SKM-1 (cell line): ENCODE data around the gene KCTD12.

Source experiments
- DNase-seq: peaks from one replicate; lab custom pipeline; 2025; ENCODE audit not compliant: unreplicated experiment; lab: John Stamatoyannopoulos, UW

KCTD12 gene

DNA sequence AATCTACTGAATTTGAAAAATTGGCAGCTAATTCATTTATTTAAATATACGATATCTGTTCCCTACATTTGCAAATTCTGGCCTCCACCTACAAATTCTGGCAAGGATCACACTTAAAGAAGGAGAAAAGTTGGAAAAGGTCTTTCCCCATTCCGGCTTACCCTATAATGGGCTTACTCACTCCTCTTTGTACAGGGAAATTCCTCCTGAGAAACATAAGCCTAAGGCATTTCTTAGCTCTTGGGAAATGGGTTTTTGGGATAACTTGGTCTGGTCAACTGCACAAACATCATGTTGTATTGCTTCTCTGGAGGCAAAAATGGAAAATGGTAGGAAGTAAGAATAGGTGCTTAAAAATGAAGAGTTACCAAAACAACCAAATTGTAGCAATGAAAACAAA is 25.5 kb downstream of the KCTD12 start:
- DNase-seq: no peak

DNA sequence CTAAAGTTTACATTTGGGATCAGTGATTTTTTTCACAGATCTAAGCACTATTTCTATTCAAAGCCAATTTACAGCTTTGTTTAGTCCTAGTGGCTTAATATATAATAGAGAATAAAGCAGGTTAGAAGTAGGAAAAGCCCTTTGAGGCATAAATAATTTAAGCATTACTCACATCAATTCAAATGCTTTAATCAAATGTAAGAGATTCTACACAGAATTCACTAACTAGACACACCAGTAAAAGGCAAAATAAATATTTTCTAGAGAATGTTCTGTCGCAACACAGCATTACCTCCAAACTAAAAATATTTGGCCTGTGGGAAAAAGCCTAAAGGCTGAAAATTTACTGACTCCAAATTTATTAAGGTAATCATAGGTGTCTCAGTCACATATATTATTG is 31.3 kb downstream of the KCTD12 start:
- no peak for DNase-seq

DNA sequence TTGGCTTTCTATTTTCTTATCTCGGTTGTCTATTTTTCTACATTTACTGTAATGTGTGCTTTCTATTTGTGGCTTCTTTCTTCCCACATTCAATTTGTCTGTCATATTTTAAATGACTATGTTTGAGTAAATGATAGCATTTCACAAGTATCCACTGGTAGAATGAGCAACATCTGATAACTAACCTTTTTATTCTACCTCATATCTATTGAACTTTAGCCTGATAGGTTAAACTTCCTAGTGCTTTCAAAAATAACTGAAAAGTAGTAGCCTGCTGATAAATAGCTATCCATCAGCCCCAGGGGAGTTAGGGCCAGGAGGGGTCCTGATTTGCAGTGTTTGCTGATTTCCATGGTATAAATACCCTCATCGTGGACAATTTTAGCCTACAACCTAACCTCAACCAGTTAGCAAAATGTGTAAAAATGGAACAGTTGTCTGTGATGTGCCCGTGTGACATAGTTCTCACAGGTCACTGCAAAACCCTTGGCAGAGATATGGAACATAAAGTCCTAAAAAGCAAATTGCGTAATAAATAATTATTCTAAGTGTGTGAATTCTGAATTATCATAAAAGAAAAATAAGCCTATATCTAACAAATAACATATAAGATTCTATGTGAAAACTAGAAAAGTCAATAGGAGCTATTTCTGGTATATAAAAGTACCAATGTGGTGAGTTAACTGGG is 32.1 kb downstream of the KCTD12 start:
- DNase-seq: no peak

DNA sequence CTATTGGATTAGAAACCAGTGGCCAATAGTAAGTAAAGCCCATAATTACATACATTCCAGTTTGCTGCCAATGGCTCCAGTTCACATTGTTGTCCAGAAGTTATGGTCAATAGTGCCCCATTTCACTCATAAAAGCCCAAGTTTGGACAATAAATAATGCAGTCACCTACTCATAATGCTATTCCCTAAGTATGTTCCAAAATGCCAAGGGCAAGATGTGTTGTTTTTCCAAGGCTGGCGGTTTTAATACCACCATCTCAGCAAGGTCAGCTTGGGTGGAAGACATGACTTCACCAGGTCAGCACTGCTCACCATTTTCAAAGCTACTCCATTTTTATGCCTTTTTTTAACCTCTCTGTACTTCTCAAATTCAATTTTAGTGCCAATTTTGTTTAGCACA is 32.7 kb downstream of the KCTD12 start:
- DNase-seq: no peak

DNA sequence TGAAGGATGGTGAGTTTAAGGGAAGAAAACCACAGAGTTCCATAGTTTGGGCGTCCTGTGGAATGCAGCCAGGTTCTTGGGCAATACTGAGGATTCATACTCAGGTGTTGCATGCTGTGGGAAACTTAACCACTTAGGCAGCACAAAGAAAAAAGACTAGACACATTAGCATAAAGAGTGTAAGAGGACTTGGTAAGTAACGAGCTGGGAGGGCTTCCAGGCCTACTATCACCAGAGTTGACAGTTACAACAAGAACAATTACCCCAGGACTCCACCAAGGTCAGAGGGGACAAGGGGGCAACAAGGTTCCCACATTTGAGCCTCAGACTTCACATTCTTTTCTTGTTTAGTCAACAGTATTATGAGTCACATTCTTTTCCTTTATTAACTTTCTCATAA is 33.2 kb downstream of the KCTD12 start:
- no peak for DNase-seq

DNA sequence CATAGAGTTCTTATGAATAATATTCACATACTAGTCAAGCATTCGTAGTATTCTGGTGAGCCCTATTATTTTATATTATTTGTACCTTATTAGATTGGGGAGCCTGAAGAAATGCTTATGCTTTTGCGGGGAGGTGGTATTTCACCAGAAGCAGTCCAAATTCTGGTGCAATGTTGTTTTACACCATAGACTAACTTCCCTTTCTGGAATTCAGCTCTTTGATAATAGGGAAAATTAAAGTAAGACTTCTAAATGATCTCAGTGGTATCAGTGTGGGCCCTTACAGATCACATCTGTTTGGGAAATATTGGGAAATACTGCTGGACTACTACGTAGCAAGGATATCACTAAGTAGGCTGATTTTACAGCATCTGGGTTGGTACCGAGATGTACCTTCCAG is 34.2 kb downstream of the KCTD12 start:
- DNase-seq: no peak

DNA sequence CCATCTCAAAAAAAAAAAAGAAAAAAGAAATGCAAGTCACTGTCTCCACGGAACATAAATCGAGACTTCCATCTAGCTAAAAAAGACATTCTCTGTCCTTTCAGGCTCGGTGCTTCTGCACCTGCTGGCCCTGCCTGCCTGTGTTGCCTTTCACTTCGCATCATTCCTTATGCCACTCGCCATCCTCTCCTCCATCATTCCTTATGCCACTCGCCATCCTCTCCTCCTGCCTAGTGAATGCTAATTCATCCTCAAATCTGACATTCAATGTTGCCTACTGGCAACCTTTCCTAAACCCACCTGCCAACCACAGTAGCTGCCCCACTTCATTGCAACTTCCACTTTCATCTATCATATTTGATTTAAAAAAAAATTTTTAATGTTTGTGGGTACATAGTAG is 36.7 kb downstream of the KCTD12 start:
- DNase-seq: no peak

DNA sequence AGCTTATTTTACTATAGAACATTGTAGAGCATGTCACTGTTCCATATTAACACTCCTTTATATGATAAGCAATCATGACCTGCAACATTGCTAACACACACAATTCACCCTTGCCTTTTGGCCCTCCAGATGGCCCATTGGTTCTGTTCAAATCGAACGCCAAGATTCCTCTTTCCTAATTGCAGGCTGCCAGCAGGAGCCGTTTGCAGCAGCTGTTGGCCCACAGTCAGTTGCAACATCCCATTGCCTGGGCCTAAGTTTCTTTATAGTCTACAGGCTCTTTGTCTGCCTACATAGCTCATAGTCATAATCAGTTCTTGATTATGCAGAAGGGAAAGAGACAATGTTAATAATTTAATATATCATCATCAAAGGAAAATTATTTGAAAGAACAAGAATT is 37.6 kb downstream of the KCTD12 start:
- DNase-seq: peak; percentile 49

DNA sequence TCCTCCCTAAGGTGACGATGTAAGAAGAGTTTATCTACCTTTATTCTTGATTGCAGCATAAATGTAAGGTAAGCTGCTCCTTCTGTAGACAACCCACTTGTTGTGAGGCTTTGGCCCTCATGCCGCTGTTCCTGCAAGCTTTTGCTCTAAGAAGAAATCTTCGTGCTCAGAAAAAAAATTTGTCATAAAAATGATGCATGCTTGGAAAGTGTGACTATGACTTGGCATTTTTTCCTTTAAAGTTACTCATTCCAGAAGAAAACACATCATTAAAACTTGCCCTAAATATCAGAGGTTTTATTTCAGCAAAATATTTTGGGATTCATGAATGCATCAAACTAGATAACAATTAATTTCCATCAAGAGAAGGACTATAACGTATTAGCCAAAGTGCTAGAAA is 39.8 kb downstream of the KCTD12 start:
- no peak for DNase-seq

DNA sequence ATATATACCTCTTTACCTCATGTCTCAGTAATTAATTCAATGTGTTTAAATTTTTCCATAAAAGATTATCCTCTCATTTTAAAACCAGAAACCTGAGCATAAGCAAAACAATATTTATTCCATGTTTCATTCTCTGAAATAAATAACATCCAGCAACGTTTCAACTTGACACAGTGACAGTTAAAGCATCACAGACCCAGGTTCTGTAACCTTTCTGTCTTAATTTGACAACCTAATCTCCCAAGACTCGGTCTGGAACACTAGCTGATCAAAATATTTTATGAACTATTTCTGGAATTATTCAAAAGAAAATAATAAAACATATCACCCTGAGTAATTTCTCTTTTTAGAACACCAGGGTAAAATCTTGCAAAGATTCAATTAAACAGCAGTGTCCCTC is 40.3 kb downstream of the KCTD12 start:
- no peak for DNase-seq

DNA sequence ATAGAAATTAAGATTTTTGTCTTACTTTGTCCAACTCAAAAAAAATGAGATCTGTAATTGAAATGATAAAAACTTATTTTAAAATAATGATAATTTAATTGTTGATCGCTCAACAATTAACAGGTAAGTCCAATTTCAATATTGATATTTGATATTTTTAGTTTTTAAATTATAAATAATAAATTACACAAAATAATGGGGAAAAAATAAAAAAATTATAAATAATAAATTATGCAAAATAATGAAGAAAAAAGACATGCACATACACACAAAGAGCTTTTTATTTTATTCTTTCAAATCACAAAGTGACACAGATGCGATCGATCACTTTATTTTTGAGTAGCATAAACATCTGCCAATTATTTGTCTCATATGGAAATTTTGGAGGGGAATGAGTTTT is 40.8 kb downstream of the KCTD12 start:
- DNase-seq: no peak

DNA sequence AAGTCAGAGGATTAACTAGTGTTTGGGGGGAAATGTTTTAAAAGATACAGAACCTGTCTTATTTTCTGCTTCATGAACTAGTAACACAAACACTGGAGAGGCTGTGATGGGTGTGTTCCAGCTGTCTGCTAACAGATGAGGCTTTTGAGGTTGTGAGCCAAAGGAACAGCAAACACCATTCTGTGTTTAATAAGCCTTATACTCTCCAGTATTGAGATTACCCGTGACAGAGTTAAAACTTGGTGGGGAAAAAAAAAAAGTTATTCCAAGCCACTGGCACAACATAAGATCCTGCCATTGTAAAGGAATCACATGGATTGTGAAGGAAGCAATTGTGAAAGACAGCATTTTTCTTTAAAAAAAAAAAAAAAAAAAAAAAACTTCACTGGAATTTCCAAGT is 48.4 kb downstream of the KCTD12 start:
- DNase-seq: no peak

DNA sequence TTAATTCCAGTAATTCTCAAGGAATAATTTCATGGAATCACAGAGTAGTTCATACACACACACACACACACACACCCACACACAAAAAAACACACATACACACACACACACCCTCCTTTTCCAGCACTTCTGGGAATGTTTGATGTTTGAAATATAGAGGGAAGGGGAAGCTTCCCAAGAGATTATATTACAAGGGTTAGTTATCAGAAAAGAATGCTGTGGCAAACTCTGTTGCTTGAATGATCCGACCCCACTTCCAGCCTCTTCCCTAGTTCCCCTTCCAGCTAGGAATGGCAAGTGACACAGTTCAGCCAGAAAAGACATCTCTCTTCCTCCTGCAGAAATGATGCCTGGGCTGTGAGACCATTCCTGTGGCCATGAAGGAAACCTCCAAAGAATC is 49.9 kb downstream of the KCTD12 start:
- no peak for DNase-seq

DNA sequence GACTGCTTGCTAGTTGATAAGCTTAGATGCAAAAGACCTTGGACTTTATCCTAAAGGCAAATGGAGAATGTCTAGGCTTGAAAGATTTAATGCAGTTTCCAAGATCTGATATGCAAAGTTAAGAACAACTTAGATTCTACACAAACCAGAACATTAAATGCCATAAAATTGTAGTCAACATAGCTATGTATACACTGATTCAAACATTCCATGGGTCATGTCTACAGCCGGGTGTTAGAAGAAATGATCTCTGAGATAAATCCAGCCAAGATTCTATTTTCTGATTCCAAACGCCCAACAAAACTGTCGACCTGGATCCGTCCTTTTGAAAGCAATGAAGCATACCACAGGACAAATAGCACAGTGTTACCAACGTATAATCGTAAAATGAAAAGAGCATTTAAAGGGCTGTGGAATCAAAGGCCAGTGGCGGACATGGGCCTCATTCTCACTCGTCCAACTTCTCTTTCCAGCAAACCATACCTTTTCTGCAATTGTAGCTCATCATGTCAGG is 52.7 kb downstream of the KCTD12 start:
- no peak for DNase-seq

DNA sequence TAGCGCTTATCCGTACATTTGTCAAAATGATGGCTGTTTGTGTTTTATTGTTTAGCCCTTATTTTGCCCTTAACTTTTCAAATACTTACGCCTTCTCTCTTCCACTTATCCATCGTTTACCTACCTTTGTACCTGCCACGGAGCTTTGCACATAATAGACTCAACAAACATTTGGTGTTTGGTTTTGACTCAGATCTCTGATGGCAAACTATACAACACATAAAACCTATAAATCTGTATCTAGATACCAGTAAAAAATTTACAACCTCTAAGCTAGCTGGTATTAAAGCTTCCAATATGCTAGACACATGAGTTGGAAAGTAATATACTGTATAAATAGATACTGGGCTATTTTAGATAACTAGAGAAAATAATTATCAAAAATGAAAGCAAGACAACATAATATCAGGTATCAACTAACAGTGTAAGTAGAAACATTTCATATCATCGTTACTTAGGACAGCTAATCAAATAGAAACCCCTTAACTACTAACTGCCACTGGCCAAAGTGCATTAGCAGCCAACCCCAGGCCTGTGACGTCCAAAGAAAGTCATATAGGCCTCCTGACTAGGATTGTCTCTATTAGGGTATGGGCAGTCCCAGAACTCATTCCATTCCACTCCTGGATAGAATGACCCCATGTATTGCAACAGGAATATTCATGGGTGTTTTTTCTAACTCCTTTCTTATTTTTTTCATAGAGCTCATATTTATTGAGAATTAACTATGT is 53.8 kb downstream of the KCTD12 start:
- no peak for DNase-seq

DNA sequence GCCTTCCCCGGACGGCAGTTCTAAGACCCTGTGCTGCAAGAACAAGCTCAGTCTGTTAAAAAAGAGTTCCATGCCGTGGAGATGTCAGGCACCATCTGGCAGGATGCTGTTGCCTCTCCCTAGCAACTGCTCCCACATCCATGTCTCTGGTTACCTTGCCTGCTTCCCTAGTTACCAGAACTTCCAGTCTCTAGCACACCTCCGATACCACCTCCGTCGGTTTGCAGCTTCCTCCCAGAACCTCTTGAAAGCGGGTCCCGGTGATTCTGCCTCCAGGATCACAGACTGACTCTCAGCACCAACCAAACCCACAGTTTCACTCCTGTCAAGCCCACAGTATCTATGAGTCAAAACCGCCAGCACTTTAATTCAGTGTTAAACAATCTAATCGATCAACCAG is 55.4 kb downstream of the KCTD12 start:
- DNase-seq: no peak
